HG03354 (cell line): ENCODE data around the gene FCAMR.

Source experiments
- ATAC-seq: cut with Tn5 transposase; IDR thresholded peaks from one replicate; pipeline ENCODE4 v1.9.1; 2021; ENCODE audit warnings: mild to moderate bottlenecking; ENCODE audit not compliant: unreplicated experiment, poor library complexity, severe bottlenecking

The FCAMR gene

DNA sequence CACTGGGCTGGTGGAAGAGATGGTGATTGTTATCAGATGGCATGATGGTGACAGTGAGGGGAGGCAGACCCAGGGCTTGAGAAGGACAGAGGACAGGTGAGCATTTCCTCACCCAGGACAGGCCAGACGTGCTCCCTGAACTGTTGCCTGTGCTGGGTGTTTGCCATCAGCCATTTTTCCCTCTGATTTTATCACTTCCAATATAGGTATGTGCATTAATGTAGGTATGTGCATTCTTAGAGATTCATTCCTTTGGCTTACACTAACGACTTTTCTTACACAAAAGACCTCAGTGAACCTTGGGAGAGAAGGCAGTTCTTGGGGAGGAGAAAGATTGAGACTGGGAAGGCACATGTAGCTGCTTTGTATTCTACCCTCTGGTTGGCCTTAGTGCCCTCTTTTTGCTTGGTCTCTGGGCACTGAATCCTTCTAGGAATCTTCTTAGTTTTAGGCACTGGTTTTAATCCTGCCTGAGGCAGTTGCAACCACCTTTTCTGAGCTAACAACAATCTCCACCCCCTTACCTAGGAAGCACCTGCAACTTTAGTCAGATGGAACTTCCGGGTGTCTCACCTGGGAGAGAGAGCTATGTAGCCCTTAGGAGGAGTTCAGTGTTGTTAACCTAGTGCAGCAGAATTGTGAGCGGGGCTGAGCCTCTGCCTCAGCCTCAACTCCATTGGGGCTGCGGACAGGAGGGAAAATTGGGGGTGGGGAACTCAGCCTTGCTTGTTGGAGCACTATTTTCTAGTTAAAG, 31.4 kb upstream of the FCAMR start:
- ATAC-seq, result no peak

DNA sequence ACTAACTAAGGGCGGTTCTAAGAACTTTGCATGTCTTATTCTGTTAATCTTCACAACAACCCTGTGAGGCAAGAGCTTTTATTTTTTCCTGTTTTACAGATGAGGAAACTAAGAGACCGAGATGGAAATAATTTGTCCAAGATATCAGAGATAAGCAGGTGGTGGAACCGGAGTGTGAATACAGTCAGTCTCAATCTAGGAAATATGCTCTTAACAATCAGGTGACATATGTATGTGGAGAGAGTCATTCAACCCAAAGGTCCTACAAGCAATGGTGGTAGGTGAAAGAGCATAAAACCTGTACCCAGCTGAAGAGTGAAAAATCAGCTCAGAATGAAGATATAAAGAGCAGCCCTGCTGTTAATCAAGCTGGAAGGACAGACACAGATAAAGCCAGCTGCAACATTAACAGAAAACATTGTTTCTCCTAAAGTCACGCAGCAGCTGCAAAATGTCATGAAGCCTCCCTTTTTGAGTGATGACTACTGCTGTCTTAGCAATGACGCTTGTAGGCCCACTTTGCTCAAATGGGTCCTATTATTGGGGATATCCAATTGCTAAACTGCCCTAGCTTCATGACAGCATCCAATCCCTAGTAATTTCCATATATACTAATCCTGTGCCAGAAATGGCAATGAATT, 30.5 kb upstream of the FCAMR start:
- no peak for ATAC-seq

DNA sequence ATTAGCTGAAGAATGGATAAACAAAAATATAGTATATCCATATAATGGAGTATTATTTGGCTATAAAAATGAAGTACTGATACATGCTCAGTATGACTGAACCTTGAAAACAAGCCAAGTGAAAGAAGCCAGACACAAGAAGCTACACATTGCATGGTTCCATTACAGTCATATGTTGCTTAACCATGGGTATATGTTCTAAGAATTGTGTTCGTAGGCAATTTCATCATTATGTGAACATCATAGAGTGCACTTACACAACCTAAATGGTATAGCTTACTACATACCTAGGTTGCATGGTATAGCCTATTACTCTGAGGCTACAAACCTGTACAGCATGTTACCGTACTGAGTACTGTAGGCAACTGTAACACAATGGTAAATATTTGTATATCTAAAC, 28.6 kb upstream of the FCAMR start:
- no peak for ATAC-seq

DNA sequence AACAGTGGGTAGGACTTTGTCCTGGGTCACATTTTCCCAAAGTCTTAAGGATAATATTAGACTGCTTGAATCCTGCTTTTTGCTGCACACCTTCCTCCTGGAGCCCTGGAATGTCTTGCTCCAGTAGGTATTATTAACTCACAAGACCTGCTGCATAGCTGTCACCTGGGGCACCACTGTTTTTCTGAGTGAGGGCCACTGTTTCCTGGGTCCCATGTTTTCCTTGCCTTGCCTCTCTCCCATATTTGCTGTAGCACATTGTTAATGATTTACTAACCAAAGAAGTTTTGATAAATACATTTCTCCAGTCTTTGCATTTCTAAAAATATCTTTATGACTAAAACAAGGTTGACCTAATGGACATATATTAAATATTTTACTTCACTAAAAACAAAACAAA, 22.5 kb upstream of the FCAMR start:
- no peak for ATAC-seq

DNA sequence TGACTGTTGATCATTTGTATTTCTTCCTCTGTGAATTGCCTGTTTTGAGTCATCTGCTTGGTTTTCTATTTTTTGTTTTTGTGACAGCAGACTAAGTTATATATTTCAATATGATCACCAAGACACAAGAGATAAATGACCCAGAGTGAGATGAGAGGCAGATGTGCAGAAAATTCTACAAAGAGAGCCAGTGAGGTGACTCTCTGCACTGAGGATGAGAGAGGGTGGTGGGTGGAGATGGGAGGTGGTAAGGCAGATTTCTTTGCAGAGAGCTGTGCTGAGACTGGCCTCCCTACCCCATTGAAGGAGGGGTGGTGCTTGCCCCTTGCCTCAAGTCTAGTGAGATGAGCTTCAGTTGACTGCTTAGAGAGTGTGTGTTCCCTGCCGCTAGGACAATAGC, 17.6 kb upstream of the FCAMR start:
- no peak for ATAC-seq

DNA sequence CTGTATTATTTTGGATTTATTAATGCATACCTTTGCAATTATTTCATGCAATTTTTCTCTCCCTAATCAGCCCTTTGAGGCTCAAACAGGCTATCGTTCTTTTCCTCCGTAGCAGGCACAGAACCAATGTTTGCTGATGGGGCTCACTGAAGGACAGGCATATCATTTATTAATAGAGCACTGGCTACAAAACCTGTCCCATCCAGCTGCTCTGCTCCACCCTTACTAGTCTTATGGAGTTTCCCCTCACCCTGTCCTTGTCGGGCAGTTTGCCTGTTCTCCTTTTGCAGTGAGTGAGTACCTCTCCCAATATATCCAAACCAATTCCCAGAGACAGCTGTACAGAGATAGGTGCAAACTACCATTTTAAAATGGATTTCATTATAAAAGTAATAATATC, 16.6 kb upstream of the FCAMR start:
- no peak for ATAC-seq

DNA sequence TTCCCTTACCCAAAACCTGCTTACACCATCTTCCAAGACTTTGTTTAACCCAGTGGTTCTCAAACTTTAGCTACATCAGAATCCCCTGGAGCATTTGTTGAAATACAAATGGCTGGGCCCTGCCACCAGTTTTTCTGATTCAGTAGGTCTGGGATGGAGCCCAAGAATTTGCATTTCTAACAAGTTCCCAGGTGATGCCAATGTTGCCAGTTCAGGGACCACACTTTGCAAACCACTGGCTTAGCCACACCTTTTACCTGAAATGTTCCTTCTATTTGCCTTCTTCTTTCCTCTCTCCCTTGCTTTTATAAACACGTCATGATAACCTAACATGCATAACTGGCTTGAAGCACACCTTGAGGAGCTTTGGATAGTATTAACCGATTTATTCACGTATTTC, 16.1 kb upstream of the FCAMR start:
- no peak for ATAC-seq

DNA sequence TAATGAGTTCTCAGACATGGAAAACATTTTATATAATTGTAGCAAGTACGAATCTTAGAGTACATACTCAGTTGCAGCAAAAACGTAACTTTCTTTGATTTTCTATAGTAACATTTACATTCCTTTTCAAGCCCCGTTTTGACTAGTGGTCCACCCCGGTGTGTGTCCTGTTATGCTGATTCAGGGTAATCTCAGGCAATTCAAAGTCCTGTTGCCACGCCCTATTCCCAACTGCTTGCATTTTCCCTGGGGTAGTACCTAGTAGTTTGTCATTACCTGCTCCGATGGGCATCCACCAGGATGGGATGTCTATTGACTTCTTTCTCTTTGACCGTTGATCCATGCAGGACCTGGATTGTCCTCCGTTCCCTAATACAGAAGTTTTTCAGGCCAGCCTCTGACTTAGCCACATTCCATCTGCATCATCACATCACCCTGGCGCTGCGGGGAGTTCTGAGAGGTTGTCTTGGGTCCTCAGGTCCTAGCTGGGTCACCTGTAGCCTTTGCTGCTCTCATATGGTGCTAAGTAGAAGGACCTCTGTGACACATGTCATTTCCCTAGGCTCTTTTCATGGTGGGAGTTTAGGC, 15.0 kb upstream of the FCAMR start:
- no peak for ATAC-seq

DNA sequence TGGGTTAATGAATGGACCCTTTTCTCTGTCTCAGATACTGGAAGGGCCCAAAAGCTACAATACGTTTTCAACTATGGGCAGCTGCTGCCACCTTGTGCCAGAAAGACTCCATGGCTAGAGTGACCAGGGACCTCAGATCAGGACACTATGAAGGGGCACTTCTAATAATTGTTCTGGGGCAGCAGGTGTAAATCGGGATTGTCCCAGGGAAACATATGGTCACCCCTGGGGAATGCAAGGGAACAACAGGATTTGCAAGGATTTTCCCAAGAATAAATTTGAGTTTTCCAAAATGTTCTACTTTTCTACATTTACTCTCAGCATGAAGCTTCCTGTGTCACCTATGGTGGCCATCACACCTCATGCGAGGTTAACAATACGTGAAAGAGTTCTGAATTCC, 12.0 kb upstream of the FCAMR start:
- ATAC-seq, result no peak

DNA sequence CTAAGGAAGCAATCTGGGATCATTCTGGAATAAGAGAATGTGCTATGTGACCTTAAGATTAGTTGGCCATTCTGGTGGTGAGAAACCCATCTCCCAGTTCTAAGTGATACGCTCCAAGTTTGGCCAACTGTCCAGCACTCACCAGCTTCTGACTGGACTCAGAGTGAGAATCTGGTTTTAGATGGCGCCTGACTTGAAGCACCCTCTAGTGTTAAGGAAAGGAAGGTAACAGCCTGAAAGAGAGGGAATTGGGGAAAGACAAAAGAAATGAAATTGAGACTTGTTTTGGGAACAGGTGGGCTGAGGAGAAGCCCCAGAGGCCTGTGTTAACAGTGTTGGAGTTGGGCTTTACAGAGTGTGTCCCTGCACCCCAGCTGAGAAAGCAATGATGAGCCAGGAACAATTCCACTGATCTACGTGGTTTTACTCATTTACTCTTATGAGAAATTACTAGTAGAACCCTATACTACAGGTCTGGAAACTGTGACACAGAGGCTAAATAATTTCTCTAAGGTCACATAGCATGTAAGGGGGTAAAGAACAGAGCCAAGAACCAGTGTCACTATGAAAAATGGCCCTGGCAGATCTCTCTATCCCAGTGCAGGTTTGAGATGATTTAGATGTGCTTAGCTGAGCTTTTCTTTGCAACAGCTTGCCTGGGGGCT, 9.3 kb upstream of the FCAMR start:
- no peak for ATAC-seq

DNA sequence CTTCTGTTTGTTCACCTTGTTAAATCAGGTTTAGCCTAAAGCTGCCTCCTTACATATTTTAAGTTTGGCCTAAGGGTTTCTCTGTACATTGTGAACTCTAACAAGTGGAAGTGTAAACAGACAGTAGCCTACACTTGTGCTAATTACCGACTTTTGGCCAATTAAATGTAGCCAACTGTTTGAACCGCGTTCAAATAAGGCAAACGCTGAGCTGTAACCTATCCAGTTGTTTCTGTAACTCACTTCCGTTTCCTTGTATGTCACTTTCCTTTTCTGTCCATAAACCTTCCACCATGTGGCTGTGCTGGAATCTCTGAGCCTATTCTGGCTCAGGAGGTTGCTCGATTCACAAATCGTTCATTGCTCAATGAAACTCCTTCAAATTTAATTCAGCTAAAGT, 8.0 kb upstream of the FCAMR start:
- no peak for ATAC-seq

DNA sequence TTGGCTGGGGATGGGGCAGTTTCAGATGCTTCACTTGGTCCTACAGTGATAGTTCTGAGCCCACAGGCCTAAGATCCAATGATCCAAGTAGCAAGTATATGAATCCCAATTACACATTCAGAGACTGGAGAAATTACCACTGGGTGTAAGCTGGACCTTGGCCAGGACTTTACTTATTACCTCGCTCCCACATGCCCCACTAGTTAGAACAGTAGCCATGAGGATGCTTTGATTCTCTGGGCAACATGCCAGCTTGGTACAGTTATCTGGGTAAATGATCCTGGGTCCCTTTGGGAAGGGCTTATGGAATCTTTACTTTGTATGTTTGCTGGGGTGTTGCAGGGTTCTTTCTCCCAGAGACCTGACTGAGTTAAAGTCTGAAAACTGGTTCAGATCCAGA, 5.0 kb upstream of the FCAMR start:
- ATAC-seq, result no peak

DNA sequence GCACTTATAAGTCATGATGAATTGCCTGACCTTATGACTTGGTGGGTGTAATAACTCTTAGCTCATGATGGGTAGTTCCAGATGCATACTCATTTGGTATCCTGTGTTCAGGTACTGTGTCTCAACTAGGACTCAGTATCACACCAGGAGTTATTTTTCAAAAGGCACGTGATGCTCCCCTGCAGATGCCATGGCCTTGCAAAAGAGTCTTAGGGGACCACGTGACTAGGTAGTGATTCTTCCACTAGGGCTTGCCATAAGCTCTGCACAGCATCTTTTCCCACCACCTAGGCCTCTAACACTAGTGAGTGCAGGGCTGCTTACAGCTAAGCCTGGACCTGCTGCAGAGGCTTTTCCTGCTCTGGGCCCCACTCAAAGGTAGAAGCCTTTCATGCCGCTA, 3.9 kb upstream of the FCAMR start:
- ATAC-seq, result no peak

DNA sequence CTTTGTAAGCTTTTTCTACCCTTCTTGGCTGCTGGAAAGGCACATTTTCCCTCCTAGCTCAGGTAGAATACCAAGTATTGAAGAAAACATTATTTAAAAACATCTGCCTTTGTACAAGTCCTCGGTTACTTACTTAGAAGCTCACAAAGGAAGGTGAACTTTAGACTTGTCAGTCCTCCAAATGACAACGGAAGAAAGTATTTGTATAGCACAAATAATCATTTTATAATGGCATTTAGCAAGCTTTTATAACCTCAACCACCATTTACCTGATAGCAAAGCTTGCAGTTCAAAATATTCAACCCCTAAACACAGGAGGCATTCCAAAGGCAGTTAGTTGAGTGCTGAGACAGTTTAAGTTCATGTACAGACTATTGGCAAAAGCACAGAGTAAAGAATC, 2.5 kb upstream of the FCAMR start:
- no peak for ATAC-seq

DNA sequence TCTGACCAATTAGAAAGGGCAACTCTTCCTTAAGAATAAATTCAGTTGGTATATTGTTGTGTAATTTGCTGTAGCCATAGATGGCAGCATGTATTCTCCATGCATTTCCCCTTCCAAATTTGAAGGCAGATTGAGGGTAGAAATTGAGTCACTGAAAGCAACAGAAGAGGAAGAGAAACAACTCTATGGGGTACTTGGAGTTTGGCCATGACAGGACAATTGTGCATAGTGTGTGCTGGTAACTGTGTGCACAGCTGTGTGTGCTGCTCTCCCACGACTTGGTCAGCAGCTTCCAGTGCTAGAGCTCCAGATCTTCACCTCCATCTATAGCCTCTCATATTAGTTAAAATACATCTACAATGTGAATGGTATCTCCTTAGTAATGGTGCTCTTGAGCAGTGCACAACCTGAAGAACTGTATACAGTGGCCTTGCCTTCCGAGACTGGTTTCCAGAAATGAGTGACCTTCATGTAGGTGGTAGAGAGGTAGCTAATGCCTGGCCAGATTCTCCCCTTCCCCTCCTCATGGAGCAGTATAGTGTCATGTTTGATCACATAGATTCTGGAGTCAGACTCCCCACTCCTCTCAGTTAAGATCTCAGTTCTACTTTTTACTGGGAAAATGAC, 882 bp upstream of the FCAMR start:
- ATAC-seq, result peak; percentile 65

DNA sequence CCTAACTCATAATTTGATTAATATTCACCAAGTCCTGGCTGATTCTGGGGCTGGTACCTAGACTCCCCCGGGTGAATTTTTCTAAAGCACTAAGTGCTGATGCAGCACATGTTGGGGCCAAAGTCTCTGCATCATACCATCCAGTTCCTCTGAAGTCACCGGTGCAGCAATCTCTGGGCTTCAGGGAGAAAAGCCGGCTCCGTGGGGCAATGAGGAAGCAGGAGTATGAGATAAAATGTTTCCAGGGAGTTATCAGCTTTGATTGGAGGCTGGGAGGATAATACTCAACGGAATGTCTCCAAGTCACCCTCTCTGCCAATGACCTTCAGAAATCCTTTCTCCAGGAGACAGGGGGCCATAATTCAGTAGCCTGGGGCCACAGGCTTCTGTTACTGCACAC, 1.2 kb downstream of the FCAMR start:
- ATAC-seq, result no peak

DNA sequence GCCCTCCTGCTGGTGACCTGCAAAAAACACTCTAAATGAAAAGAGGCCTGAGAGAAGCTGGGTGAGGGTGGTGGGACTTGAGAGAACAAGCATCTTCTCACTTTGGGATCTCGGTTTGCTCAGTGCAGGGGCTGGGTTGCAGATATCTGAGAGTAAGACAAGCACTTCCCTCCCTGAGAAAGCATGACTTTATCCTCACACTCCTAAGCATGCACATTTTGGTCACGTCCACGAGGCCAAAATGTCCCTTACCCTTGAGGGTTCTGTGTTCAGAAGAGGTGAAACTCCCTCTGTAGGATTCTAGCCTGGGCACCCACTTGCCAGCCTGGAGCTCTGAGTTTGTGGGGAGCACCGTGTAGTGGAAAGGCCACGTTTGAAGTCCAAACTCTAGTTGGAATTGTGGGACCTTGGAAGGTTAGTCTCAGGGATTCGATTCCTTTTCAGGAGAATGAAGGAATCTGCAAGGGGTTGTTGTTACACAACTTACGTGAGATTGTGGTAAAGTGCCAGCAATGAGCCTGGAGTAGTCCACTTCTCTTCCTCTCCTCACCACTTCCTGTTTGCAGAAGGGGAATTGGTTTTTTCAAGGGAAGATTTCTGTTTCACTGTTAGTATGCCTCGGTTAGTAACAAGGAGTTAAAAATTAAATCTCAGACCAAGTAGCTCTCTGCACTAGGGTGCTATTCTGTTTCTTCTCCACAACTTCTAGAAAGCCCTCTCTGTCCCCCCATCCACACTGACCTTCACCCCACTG, 3.0 kb downstream of the FCAMR start:
- ATAC-seq, result peak; percentile 54

DNA sequence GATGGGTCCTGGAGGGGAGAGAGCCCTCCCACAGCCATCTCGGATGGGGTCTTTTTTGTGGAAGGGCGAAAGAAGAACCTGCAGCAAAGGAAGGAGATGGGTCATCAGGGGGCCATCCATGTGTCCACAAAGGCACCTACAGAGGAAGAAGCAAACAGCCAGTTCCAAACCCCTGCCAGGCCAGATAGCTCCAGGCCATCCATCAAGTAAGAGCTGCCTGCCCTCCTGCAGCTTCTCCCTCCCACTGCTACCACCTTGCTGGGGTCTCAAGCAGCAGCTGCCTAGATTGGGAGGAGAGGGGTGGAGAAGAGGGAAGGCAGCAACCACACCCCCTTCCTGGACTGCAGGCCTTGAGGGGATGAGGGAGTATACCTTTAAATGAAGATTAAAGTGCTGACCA, 4.5 kb downstream of the FCAMR start:
- ATAC-seq, result no peak

DNA sequence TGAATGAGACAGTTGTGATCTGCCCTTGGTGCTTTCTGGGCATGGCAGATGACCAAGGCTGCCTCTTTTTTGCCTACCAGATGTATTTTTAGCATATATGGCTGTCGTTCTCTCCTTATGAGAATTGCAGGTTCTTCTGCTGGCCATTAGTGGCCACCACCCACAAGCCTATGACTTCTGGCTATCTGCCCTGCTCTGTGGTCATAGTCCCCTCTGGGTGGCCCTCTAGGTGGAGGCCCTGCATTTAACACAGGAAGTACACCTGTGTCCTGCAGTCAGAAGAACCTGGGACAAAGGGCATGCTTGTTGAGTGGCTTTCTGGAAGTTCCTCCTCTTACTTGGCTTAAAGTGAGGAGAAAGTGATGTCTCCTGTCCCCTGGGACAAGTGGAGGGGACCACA, 6.5 kb downstream of the FCAMR start:
- no peak for ATAC-seq
